Uterus (tissue), 2 donors: ENCODE results near the gene DPEP2NB.

Experiments
- POLR2A ChIP-seq, 2 donors: fragments of 450-650 bp; IDR thresholded peaks; one replicate each; pipeline ENCODE4 v1.6.1; 2016; ENCODE audit warnings: antibody characterized with exemption in 2 of 2, mild to moderate bottlenecking in 1 of 2, moderate library complexity in 1 of 2
- TF ChIP-seq, protein P1 (sequence below), 4 experiments: fragments of 200-600 bp in 2 of 4; fragments of 450-650 bp in 2 of 4; sonication (generic) in 2 of 4; IDR thresholded peaks; one replicate each; pipeline ENCODE4 v1.5.1; 2016 to 2019; ENCODE audit warnings: antibody characterized with exemption in 4 of 4, mild to moderate bottlenecking in 2 of 4, moderate library complexity in 1 of 4

DNA sequence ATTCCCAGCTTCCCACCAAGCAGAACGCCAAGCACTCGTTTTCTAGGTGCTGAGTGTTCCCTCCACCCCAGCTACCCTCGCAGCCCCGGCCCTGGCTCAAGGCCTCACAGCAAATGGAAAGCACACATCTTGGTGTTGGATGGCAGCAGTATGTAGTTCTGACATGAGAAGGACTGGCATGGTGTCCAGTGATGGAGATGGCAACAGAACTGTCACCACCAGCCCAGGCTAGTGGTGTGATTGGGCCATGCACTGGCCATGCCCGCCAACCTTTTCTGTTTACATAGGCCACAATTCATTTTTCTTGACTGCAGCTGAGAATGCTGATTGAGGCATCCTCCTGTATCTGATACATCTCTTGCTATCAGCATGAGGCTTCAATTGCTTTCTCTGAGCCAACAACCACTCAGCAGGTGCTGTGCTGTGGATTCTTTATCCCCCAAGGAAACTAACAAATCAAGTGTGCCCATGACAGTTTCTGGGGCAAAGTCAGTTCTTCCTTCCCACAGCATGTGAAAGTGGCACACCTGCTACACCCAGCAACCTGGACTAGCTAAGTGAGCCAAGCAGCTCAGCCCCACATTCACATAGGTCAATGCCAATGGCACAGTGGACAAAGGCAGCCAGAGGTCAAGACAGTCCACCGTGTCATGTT is 51.1 kb downstream of the DPEP2NB start:
- TF ChIP-seq, protein P1, sequence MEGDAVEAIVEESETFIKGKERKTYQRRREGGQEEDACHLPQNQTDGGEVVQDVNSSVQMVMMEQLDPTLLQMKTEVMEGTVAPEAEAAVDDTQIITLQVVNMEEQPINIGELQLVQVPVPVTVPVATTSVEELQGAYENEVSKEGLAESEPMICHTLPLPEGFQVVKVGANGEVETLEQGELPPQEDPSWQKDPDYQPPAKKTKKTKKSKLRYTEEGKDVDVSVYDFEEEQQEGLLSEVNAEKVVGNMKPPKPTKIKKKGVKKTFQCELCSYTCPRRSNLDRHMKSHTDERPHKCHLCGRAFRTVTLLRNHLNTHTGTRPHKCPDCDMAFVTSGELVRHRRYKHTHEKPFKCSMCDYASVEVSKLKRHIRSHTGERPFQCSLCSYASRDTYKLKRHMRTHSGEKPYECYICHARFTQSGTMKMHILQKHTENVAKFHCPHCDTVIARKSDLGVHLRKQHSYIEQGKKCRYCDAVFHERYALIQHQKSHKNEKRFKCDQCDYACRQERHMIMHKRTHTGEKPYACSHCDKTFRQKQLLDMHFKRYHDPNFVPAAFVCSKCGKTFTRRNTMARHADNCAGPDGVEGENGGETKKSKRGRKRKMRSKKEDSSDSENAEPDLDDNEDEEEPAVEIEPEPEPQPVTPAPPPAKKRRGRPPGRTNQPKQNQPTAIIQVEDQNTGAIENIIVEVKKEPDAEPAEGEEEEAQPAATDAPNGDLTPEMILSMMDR (IDR thresholded peaks at IDR 0.05): no peak
- TF ChIP-seq POLR2A (IDR thresholded peaks at IDR 0.05): no peak
